ENCODE data around the gene HDAC5.
"Not testable (repeated sequence)": the region's sequence is repeated elsewhere in the genome, so short reads cannot be mapped to it uniquely, and the experiment has no call there.

HDAC5 gene

DNA sequence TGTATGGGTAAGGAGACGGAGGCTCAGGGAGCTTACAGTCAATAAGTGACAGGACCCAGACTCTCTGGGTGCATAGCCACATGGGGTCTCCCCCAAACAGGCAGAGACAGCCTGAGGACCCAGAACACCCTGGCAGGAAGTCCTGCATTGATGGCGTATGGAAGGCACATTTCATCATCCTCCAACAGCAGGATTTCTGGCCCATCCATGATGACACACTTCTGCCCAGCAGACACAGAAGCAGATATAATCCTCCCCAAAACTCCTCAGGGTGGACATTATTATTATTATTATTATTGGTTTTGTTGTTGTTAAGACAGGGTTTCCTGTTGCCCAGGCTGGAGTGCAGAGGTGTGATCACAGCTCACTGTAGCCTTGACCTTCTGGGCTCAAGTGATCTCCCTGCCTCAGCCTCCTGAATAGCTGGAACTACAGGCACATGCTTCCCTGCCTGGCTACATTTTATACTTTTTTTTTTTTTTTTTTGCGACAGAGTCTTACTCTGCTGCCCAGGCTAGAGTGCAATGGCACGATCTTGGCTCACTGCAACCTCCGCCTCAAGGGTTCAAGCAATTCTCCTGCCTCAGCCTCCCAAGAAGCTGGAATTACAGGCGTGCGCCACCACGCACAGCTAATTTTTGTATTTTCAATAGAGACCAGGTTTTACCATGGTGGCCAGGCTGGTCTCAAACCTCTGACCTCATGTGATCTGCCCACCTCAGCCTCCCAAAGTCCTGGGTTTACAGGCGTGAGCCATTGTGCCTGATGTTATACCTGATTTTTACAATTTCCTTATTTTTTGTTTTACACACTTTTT is 11.5 kb upstream of the HDAC5 start:
- FAIRE-seq (no peak), DNase-seq (ENCODE audit: insufficient read length, low spot score) (no peak)

DNA sequence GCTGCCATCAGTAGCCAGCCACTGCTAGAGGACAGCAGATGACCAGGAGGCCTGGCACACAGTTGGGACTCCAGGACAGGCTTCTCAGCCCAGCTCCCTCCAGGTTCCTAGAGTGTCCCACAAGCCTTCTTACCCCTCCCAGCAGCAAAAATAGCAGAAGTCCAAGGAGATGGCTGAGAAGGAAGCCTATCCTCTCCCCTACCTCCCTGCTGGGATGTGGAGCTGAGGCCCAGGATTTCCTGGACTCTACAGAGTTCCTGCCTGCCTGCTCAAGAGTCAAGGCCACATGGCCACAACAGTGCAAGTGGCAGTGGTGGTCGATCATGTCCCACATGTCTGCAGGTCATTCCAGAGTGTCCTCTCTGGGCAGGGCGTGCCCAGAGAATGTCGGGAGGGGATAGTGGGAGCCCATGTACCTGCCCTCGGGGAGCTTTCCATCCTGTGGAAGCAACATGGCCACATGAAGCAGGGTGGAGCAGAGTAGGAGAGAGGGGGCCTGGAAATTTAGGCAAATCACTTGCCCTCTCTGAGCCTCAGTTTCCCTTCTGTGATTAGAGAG is 10.6 kb upstream of the HDAC5 start:
- DNase-seq (ENCODE audit: insufficient read length, low spot score) (no peak), FAIRE-seq (no peak)

DNA sequence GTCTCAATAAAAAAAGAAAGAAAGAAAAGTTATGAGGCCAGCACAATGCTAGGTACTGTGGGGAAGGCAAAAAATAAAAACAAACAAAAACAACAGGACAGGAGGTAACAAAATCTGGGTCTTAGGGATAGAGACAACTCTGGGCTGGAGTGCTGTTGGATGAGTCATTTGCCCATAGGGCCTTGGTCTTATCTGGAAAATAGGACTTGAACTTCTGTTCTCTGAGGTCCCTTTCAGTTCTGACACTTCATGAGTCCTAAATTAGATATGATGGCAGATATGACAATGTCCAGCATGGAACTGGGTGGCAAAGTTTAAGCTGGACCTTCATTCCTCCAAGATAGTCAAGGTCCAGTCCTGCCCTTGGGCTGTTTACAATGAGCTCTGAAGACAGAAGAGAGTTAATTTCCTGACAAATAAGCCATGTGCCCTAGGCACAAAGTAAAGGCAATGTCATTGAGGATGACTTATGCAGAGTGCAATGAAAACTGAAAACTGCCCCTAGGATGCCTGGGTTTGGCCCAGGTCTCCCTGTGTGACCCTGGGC is 8.9 kb upstream of the HDAC5 start:
- FAIRE-seq (no peak), DNase-seq (ENCODE audit: insufficient read length, low spot score) (no peak)

DNA sequence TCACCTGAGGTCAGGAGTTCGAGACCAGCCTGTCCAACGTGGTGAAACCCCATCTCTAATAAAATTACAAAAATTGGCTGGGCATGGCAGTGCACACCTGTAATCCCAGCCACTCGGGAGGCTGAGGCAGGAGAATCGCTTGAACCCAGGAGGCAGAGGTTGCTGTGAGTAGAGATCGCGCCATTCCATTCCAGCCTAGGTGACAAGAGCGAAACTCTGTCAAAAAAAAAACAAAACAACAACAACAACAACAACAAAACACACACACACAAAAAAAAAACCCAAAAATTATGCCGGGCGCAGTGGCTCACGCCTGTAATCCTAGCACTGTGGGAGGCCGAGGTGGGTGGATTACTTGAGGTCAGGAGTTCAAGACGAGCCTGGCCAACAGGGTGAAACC is 7.9 kb upstream of the HDAC5 start:
- not testable (repeated sequence) for DNase-seq (ENCODE audit: insufficient read length, low spot score); FAIRE-seq

DNA sequence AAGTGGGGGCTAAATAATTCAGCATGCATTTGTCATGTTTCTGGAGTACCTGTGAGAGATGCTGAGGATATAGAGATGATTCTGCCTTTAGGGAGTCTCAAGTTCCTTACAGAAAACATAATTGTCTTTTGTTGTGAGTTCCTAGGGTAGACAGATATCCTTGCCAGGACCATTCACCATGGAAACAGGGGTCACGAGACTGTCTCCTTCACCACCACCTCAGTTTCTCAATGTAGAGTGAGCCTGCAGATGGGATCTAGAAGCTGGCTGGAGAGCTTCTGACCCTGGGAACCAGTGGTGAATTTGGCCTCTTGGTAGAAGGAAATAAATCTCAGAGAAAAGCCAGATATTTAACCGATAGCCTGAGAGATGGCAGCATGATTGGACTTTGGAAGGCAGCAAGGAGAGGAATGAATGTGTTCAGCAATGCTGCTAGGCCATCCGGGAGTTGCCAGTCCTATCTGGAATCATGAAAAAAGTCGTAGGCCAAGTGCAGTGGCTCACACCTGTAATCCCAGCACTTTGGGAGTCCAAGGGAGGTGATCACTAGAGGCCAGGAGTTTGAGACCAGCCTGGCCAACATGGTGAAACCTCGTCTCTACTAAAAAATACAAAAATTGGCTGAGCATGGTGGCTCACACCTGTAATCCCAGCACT is 7.4 kb upstream of the HDAC5 start:
- FAIRE-seq (no peak), DNase-seq (ENCODE audit: insufficient read length, low spot score) (no peak)

DNA sequence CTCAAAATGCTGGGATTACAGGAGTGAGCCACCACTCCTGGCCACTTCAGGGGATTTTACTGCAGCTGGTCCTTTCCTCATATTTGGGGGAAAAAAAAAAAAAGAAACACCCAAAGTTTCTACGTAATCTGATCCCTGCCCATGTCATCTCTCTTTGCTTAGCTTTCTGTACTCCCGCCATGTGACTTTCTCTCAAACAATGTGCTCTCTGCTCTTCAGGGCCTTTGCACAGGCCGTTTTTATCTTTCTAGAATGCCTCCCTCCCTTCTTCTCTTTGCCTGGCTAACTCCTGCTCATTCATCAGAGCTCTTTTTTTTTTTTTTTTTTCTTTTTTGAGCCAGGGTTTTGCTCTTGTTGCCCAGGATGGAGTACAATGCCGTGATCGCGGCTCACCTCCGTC is 4.9 kb upstream of the HDAC5 start:
- FAIRE-seq (no peak), DNase-seq (ENCODE audit: insufficient read length, low spot score) (no peak)

DNA sequence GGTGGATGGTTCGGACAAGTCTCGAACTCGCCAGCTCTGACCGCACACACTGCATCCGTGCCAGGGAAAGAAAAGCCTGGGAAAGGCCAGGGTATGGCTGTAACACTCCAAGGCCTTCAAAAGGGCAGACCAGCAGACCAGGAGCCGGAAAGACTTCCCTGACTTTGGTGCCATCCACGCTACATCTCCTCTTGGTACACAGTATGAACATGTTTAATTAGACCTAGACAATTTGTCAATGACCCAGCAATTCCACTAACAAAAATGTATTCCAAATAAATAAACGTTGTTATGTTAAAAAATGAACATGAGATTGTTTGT is 637 bp upstream of the HDAC5 start:
- DNase-seq (ENCODE audit: insufficient read length, low spot score) = no peak
- no peak for FAIRE-seq

DNA sequence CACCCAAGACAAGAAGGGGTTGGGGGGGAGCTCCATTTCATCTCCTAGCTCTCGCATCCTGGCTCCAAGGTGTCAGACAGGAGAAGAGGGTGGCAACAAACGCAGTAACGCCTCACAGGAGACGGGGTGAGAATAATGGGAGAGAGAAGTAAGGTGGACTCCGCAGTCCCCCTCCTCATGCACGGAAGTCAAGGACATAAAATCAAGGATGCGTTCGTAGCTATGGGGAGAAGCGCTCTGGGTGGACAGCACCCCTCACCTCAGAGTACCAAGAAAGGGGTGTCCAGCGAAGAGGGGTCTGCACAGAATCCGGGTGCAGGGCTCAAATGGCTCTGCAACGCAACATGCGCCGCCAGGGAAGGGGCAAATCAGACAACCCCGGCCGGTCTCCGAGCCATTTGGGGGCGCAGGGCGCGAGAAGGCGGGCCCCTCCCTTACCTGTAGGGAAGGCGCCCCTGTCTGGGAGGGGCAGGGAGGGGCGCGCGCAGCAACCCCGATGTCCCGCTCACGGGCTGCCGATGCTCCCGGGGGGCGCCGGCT is 555 bp downstream of the HDAC5 start:
- no peak for DNase-seq (ENCODE audit: insufficient read length, low spot score)
- FAIRE-seq = no peak

DNA sequence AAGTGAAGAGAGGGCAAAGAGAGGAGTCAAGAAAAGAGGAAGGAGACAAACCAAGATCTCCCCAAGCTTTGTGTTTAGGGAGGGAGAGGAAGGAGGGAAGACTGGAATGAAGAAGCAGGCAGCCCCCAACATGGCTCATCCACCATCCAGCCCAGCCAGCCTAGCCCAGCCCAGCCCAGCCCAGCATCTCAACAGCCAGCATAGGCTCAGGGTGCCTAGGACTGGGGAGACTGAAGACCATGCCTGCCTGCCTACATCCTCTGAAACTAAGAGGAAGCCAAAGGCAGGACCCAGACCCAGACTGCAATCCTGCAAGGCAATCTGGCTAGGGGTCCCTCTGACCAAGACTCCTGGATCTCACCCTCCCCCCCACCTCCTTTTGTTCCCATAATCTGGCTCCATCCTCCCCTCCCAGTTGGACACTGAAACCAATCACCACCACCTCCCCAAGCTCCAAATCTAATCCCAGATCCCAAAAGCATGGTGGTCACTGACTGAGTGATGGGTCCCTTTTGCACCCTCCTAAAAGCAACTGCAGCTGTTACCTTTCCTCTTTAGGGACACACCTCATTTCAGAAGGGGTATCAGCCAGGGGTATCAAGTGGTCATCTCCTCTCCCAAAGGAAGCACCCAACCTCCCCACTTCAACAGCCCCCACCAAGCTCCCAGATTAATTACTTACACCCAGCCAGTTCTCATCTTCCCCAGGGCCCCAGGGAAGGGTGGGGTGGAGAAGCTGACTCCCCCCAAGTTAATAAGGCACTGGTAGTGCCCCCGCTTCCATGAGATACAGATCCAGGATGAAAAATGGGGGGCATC is 1.2 kb downstream of the HDAC5 start:
- no peak for FAIRE-seq

DNA sequence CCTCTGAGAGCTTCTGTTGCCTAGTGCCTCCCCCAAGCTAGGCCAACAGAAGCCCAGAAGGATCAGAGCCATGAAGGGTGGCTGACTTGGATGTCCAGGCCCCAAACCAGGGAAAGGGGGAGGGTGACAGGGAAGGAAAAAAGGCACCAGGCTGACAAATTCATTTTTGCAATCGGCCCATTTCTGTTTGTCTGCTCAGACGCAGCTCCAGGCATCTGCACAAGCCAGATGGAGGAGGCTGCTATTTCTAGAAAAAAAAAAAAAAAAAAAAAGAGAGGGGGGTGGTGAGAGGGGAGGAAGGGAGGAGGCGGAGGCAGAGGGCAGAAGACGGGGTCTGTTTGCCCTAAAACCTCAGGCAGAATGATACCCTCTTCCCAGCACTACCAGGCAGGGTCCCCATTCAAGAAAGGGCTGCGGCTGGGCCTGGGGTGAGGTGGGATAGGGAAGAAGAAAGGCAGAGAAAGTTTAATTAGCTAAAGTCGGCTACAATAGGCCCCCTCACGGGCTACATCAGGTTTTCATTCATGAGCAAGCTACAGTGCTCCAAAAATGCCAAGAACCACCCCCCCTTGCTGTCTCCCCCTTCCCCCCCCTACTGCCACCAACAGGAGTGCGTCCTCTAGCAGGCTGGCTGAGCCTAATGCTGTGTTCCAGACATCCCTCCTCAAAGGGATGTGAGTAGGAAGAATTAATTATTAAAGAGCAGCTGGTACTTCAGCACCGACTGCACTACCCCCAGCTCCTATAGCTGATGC is 2.4 kb downstream of the HDAC5 start:
- DNase-seq (ENCODE audit: insufficient read length, low spot score) (no peak), FAIRE-seq (no peak)

More for the DNA sequence above, 1.2 kb downstream of the HDAC5 start:
- DNase-seq (ENCODE audit: insufficient read length, low spot score) = no peak

DNA sequence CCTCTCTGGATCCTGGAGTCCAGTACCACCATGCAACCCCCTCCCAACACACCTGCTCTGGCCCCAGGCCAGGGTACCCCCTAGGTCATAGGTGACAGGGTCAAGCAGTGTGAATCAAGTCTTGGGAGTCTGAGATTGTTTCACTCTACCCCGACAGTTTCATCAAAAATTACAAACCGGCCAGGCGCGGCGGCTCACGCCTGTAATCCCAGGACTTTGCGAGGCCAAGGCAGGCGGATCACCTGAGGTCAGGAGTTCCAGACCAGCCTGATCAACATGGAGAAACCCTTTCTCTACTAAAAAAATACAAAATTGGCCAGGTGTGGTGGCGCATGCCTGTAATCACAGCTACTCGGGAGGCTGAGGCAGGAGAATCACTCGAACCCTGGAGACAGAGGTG is 3.2 kb downstream of the HDAC5 start:
- DNase-seq (ENCODE audit: insufficient read length, low spot score); FAIRE-seq: not testable (repeated sequence)

DNA sequence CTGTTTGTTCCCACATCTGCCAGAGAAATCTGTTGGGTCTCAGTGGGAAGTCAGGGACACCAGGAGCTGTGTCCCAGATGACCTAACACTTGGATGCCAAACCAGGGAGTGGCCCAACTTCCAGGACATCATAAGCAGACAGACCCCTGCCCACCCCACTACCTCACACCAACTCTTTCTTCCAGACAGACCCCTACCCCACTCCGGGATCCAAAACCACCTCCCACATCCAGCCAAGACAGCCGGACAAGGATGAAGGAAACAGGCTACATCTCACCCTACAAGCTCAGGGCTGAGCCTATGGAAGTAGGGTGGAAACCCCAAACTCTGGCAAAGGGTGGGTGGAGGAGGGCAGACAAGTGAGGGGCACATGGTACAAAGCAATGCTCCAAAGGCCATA is 3.6 kb downstream of the HDAC5 start:
- DNase-seq (ENCODE audit: insufficient read length, low spot score) = no peak
- FAIRE-seq = peak; percentile 49

DNA sequence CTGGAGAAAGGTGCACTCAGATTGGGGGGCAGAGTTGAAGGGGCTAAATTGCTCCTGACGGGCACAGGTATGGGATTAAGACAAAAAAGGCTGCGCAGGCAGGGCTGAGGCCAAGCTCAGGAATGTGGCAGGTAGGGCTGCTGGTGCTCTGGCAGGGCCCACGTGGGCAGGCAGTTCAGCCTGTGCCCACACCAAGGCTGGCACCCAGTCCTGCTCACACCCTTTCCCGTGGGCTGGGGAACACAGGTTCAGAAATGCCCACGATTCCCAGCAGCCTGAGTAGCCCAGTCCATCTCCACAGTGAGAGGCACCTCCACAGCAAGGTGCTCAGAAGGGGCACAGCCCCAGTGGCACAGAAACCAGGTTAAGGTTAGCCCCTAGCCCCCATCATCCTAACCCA is 4.4 kb downstream of the HDAC5 start:
- FAIRE-seq (peak; percentile 54), DNase-seq (ENCODE audit: insufficient read length, low spot score) (no peak)

DNA sequence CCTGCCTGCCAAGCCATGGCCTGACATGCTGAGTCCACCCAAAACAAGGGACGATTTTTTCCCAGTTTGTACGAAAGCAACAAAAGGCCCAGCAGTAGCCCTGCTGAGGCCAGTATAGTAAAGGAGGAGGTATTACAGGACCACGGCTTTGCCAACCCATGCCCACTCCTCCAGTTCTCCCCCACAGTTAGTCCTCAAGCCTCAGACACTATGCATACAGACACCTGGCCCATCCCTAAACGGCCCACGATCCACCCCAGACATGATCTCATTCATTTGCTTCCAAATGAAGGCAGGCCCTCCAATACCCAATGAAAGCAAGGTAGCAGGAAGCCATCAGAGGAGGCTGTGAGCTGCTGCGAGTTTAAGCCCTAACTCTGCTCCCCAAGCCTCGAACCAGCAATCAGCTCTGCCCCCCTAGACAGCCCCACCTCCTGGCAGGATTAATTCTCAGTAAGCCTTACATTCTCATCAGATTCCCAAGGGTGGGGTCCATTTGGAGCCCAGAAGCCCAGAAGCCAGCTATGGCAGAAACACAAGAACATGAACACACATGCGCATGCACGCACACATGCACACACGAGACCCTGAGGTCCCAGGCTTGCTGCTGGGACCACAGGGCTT is 4.9 kb downstream of the HDAC5 start:
- no peak for DNase-seq (ENCODE audit: insufficient read length, low spot score)

DNA sequence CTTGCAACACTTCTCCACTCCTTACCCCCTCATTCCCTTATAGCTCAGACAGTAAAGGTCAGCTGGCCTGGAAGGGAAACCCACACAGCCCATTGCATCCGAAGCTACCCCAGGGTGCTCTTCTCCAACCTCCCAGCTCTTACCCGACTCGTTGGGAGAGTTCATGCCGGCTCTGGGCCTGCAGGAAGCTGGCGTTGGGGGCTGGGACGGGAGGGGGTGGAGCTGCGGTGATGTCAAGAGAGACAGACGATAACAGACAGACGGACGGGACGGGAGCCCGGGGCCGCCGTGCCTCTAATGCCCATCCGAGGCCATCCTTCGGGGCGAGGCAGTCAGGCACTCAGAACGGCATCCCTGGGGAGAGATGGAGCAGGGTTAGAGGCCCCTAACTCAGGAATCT is 6.1 kb downstream of the HDAC5 start:
- no peak for DNase-seq (ENCODE audit: insufficient read length, low spot score)
- FAIRE-seq = peak; percentile 54

More for the DNA sequence above, 4.9 kb downstream of the HDAC5 start:
- peak; percentile 13 for FAIRE-seq

DNA sequence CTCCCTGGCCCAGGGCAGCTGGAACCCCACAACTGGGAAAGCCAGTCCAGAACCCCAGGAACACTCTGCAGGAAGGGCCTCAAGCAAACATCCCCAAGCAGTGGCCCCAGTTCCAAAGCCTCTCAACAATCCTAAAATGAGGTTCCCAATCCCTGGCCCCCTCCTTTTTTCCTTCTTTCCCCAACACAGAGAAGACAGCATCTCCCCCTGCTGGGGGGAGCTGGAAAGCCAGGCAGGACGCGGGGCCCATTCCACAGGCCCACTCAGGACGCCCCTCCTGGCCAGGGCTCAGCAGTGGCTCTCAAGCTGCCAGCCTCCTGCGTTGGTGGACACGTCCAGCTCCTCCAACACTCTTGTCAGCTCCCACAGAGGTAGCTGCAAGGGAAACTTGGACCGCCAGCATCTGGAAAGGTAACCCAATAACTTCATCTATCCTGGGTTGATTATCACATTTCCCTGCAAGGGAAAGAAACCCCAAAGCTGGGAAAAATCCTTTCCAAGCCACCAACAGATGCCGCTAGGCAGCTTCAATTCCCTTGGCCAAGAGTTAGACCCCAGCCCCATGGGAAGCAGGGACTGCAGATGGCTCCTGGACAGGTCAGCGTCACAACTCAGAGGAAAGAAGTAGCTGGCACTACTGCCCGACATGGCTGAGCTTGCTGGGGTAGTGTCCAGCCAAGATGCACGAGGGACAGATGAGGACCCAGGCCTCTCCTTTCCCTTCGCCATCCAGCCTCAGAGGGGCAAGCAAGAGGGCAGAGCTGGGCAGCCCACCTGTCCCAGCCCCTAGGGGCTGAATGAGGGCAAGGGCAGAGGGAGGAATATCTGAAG is 7.6 kb downstream of the HDAC5 start:
- no peak for FAIRE-seq
- no peak for DNase-seq (ENCODE audit: insufficient read length, low spot score)

DNA sequence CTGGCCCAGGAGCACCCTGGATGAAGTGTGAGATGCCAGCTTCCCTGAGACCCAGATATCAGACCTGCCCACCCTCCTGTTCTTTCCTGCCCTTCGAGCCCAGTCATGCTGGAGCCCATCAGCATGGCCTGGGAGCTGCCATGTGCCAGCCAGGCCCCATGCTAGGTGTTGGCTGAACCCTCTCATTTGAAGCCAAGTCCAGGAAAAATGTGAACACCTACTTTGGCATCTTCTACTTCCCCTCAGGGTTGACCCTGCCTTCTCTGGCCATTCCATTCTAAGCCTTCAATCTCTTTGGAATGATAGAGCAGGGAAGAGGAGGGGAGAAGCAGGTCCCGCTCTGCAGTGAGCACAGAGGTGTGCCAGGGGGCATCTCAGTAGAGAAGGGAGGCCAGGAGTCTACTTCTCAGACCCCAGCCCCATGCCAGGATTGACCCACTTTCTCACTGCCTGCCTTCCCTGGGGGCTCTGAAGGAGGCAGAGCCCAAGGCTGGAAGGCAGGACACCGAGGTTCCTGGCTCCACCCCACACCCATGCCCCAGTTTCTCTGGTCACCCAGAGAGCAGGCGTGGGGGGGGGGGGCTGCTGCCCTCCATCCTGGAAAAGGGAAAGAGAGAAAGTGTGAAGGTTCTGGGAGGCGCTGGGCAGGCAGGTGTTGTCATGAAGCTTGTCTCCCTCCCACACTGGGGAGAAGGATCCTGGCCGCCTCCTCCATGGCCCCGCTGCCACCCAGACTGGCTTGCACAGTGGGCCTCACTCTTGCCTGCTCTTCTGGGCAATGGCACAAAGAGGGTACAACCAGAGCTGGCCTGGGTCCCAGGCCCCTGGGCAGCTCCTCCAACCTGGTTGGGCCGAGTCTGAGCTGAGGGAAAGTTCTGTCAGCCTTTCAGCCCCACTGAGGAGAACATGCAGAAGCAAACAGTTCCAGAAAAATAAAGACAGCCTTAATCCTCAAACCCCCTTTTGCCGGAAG is 9.3 kb downstream of the HDAC5 start:
- FAIRE-seq (no peak), DNase-seq (ENCODE audit: insufficient read length, low spot score) (no peak)

DNA sequence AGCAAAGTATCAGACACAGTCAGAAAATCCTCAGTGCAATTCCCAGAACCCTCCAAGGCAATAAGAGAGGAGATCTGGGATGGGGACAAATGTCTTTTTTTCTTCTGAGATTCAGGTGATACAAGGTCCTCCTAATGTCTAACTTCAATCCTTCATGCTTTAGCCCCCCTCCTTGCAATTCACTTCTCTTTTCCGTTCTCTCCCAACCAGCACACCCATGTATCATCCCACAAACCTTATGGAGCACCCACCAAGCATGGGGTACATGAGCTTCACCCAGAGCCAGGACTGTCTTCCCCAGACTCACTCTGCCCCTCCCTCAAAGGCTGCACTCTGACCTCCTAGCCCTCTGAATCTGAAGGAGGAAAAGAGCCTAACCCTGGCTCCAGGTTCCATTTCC is 10.1 kb downstream of the HDAC5 start:
- no peak for DNase-seq (ENCODE audit: insufficient read length, low spot score)
- FAIRE-seq = no peak
